ENCODE results near the gene PCDH15.

GRCh38 chr10:54665095-54665494 is 135.9 kb downstream of the PCDH15 start:
- TF ChIP-seq CTCF (IDR thresholded peaks at IDR 0.05) (no peak), POLR2A (IDR thresholded peaks at IDR 0.05) (no peak)
